Measurements from ENCODE around the gene SFT2D1.
"Not testable (repeated sequence)": the region's sequence is repeated elsewhere in the genome, so short reads cannot be mapped to it uniquely, and the experiment has no call there.

The SFT2D1 gene

GRCh38 chr6:166362427-166362826 is 20.1 kb upstream of the SFT2D1 start:
- not testable (repeated sequence) for DNase-seq

GRCh38 chr6:166361077-166361429 is 18.7 kb upstream of the SFT2D1 start:
- no peak for DNase-seq

- no peak for DNase-seq
Measured at GRCh38 chr6:166360243-166361076, 18.1 kb upstream of the SFT2D1 start.

GRCh38 chr6:166355552-166355951 is 13.2 kb upstream of the SFT2D1 start:
- DNase-seq: no peak

- DNase-seq: no peak
Measured at GRCh38 chr6:166354965-166355364, 12.6 kb upstream of the SFT2D1 start.

- no peak for DNase-seq
Measured at GRCh38 chr6:166354143-166354542, 11.8 kb upstream of the SFT2D1 start.

- no peak for DNase-seq
Measured at GRCh38 chr6:166353507-166353906, 11.2 kb upstream of the SFT2D1 start.

- DNase-seq: no peak
Measured at GRCh38 chr6:166352923-166353322, 10.6 kb upstream of the SFT2D1 start.

- DNase-seq: no peak
Measured at GRCh38 chr6:166351715-166352285, 9.5 kb upstream of the SFT2D1 start.

- DNase-seq: no peak
Measured at GRCh38 chr6:166348305-166348949, 6.1 kb upstream of the SFT2D1 start.

- no peak for DNase-seq
Measured at GRCh38 chr6:166346965-166347364, 4.6 kb upstream of the SFT2D1 start.

GRCh38 chr6:166346449-166346848 is 4.1 kb upstream of the SFT2D1 start:
- DNase-seq: no peak

- not testable (repeated sequence) for DNase-seq
Measured at GRCh38 chr6:166345672-166346071, 3.3 kb upstream of the SFT2D1 start.

GRCh38 chr6:166344921-166345320 is 2.6 kb upstream of the SFT2D1 start:
- DNase-seq: not testable (repeated sequence)

GRCh38 chr6:166344240-166344639 is 1.9 kb upstream of the SFT2D1 start:
- no peak for DNase-seq

- no peak for DNase-seq
Measured at GRCh38 chr6:166343150-166343487, 774 bp upstream of the SFT2D1 start.

- DNase-seq: no peak
Measured at GRCh38 chr6:166341977-166342348, 382 bp downstream of the SFT2D1 start.

GRCh38 chr6:166341464-166341863 is 881 bp downstream of the SFT2D1 start:
- no peak for DNase-seq

- no peak for DNase-seq
Measured at GRCh38 chr6:166338854-166339253, 3.5 kb downstream of the SFT2D1 start.

GRCh38 chr6:166336847-166337246 is 5.5 kb downstream of the SFT2D1 start:
- no peak for DNase-seq

GRCh38 chr6:166335378-166336302 is 6.7 kb downstream of the SFT2D1 start:
- no peak for DNase-seq

- no peak for DNase-seq
Measured at GRCh38 chr6:166334878-166335277, 7.5 kb downstream of the SFT2D1 start.
